Lower leg skin (tissue), 4 donors: ENCODE results near the gene MEST. TPM values are rescaled to one million over a fixed set of nuclear protein-coding genes. Genes with fewer than 3 reads are reported as not detected.
"Not testable (repeated sequence)": the region's sequence is repeated elsewhere in the genome, so short reads cannot be mapped to it uniquely, and the experiment has no call there.

Experiments
- DNase-seq, 2 donors: peaks; one replicate each; pipeline ENCODE4 v3.0.0-alpha.2; 2019; ENCODE audit warnings: low spot score in 2 of 2
- H3K4me3 ChIP-seq: fragments of 200-600 bp; sonication (generic); 2 replicates; pipeline ENCODE4 v1.5.1; 2017; ENCODE audit warnings: mild to moderate bottlenecking, low read depth; ENCODE audit not compliant: poor library complexity, severe bottlenecking
- POLR2A ChIP-seq, 2 donors: fragments of 450-650 bp; IDR thresholded peaks; one replicate each; pipeline ENCODE4 v1.6.1; 2016 to 2017; ENCODE audit warnings: antibody characterized with exemption in 2 of 2, mild to moderate bottlenecking in 1 of 2, moderate library complexity in 1 of 2
- WGBS, 2 donors: methylation state at CpG; one replicate each; pipeline ENCODE4 v1.1.5; 2018; 5-methylcytosine and 5-hydroxymethylcytosine counted together
- intact Hi-C: fragments of 100-400 bp; cut with DNase I; formaldehyde crosslinking; loops from one replicate; pipeline ENCODE4 v1.15.0; 2023; ENCODE audit warnings: low total_unique reads
- total RNA-seq, 4 donors: library from RNA; depleted of rRNA; stranded (reverse); fragments of >200 nt; gene quantifications; one replicate each; pipeline ENCODE4 v1.1.0, GENCODE V29; 2016
- TF ChIP-seq, protein P1 (sequence below), 3 donors: fragments of 450-650 bp; IDR thresholded peaks; one replicate each; pipeline ENCODE4 v1.5.1; 2016; ENCODE audit warnings: antibody characterized with exemption in 3 of 3, mild to moderate bottlenecking in 3 of 3, moderate library complexity in 2 of 3

The MEST gene
- total RNA-seq, 4 donors from 2014 or later, result 0.79 to 6.8 (median 4.9) TPM

- H3K4me3 ChIP-seq, result no peak overlapping the region
- DNase-seq, result no peak
- intact Hi-C loops, result no loop called here
- no peak for TF ChIP-seq POLR2A (IDR thresholded peaks at IDR 0.05)
- TF ChIP-seq, protein P1, sequence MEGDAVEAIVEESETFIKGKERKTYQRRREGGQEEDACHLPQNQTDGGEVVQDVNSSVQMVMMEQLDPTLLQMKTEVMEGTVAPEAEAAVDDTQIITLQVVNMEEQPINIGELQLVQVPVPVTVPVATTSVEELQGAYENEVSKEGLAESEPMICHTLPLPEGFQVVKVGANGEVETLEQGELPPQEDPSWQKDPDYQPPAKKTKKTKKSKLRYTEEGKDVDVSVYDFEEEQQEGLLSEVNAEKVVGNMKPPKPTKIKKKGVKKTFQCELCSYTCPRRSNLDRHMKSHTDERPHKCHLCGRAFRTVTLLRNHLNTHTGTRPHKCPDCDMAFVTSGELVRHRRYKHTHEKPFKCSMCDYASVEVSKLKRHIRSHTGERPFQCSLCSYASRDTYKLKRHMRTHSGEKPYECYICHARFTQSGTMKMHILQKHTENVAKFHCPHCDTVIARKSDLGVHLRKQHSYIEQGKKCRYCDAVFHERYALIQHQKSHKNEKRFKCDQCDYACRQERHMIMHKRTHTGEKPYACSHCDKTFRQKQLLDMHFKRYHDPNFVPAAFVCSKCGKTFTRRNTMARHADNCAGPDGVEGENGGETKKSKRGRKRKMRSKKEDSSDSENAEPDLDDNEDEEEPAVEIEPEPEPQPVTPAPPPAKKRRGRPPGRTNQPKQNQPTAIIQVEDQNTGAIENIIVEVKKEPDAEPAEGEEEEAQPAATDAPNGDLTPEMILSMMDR (IDR thresholded peaks at IDR 0.05), result no peak
- WGBS, 2 donors, result 86 to 89% methylated on average over 3 of the region's 3 CpGs
Measured at GRCh38 chr7:130515315-130516040, 23.6 kb downstream of the MEST start.

- DNase-seq, result no peak
- 85 to 91% methylated on average over 4 of the region's 4 CpGs for WGBS, 2 donors
- no peak for TF ChIP-seq POLR2A (IDR thresholded peaks at IDR 0.05)
- TF ChIP-seq, protein P1 (IDR thresholded peaks at IDR 0.05), result no peak
- intact Hi-C loops, result no loop called here
- no peak overlapping the region for H3K4me3 ChIP-seq
Measured at GRCh38 chr7:130521258-130521951, 29.5 kb downstream of the MEST start.

DNA sequence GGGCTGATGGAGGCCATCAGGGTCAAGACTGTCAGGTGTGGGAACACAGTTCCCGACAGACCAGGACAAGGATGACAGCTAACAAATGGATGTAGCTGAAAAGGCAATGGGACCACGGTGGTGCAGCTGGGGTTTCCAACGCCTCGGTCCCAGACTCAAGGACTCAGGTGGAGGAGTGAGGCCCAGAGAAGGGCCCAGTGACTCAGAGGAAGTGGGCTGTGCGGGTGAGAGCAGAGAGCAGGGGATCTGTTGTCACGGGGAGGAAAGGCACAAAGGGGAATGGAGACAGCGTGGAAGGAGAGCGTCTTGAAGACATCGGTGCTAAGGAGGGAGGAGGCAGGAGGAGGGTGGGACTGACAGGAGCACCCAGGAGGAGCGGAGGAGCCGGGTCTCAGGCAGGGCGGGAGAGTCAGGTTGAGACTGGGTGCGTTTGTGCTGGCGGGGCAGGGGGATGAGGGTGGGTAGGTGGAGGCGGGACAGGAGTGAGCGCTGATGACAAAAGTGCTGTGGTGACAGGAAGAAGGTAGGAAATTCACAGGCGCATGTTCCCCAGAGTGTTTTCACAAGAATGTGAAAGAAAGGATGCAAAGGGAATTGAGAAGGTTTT is 31.7 kb downstream of the MEST start:
- H3K4me3 ChIP-seq, intact Hi-C loops, DNase-seq: not testable (repeated sequence)
- WGBS, 2 donors, result 96% methylated on average over 17 of the region's 17 CpGs

DNA sequence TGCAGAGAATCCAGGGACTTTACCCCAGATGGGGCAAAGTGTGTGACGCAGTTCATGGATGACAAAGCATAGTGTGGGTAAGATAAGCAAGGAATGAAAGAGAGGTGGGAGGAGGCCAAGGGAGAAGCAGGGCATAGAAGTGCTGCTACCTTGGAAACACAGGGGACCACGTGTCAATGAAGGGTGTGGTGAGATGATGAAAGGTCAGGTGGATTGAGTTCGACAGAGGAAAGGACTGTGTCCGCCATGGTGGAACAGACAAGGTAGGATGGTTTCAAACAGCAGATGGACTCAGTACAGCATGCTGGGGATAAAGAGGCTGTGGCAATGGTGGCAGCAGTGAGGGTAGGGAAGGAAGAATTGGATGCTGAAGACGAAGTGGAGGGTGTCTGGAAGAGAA is 32.7 kb downstream of the MEST start:
- TF ChIP-seq, protein P1 (IDR thresholded peaks at IDR 0.05), result no peak
- TF ChIP-seq POLR2A (IDR thresholded peaks at IDR 0.05), result no peak
- intact Hi-C loops, result no loop called here
- DNase-seq, result no peak
- H3K4me3 ChIP-seq, result no peak overlapping the region
- WGBS, 2 donors, result 91 to 93% methylated on average over 5 of the region's 5 CpGs

DNA sequence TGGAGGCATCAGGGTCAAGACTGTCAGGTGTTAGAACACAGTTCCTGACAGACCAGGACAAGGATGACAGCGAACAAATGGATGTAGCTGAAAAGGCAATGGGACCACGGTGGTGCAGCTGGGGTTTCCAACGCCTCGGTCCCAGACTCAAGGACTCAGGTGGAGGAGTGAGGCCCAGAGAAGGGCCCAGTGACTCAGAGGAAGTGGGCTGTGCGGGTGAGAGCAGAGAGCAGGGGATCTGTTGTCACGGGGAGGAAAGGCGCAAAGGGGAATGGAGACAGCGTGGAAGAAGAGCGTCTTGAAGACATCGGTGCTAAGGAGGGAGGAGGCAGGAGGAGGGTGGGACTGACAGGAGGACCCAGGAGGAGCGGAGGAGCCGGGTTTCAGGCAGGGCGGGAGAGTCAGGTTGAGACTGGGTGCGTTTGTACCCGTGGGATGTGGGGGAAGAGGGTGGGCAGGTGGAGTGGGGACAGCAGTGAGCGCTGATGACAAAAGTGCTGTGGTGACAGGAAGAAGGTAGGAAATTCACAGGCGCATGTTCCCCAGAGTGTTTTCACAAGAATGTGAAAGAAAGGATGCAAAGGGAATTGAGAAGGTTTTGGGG is 36.0 kb downstream of the MEST start:
- DNase-seq, H3K4me3 ChIP-seq, intact Hi-C loops: not testable (repeated sequence)
- WGBS, 2 donors, result 81 to 91% methylated on average over 17 of the region's 17 CpGs

GRCh38 chr7:130529417-130529816 is 37.5 kb downstream of the MEST start:
- 89 to 95% methylated on average over 2 of the region's 2 CpGs for WGBS, 2 donors
- TF ChIP-seq, protein P1 (IDR thresholded peaks at IDR 0.05), result no peak
- no peak for TF ChIP-seq POLR2A (IDR thresholded peaks at IDR 0.05)
- DNase-seq, result no peak
- H3K4me3 ChIP-seq, result no peak overlapping the region
- intact Hi-C loops, result no loop called here

DNA sequence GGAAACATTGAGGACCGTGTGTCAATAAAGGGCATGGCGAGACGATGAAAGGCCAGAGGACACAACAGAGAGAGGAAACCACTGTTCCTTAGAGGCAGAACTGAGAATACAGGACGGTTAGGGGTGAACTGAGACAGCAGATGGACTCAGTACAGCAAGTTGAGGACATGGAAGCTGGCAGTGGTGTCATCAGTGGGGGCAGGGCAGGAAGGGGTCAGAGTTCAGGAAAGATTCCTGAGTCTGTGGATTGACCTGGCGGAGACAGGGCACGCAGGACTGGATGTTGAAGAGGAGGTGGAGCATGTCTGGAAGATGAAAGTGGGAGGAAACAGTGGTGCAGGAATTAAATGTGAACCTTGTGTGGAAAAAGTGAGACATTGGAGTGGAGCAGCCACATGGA is 46.0 kb downstream of the MEST start:
- 74 to 88% methylated on average over 6 of the region's 6 CpGs for WGBS, 2 donors
- intact Hi-C loops, H3K4me3 ChIP-seq, DNase-seq: not testable (repeated sequence)

GRCh38 chr7:130541287-130541686 is 49.4 kb downstream of the MEST start:
- intact Hi-C loops, DNase-seq, H3K4me3 ChIP-seq: not testable (repeated sequence)
- 88 to 91% methylated on average over 7 of the region's 7 CpGs for WGBS, 2 donors

- H3K4me3 ChIP-seq, DNase-seq, intact Hi-C loops: not testable (repeated sequence)
- 81 to 94% methylated on average over 4 of the region's 4 CpGs for WGBS, 2 donors
Measured at GRCh38 chr7:130542297-130542696, 50.4 kb downstream of the MEST start.
